Breast epithelium (tissue), 4 donors: ENCODE measurements around the gene CD300A. TPM values are rescaled to one million over a fixed set of nuclear protein-coding genes. Genes with fewer than 3 reads are reported as not detected.

Experiments
- DNase-seq, 2 donors: peaks; one replicate each; pipeline ENCODE4 v3.0.0-alpha.2; 2019; ENCODE audit warnings: low spot score in 2 of 2
- H3K27ac ChIP-seq, 2 donors: fragments of 200-600 bp; sonication (generic) in 1 of 2; one replicate each; pipeline ENCODE4 v1.5.1; 2016 to 2019; ENCODE audit warnings: mild to moderate bottlenecking in 1 of 2
- H3K27me3 ChIP-seq, 2 donors: fragments of 200-600 bp; sonication (generic) in 1 of 2; one replicate each; pipeline versions ENCODE4 v1.5.1 to v1.6.0; 2017 to 2019; ENCODE audit warnings: control low read depth in 1 of 2, mild to moderate bottlenecking in 1 of 2
- H3K36me3 ChIP-seq: fragments of 200-600 bp; one replicate; pipeline ENCODE4 v1.5.1; 2019
- H3K4me1 ChIP-seq, 2 donors: fragments of 200-600 bp; sonication (generic); one replicate each; pipeline ENCODE4 v1.5.1; 2016 to 2019; ENCODE audit warnings: control low read depth in 1 of 2
- H3K4me3 ChIP-seq, 3 donors: fragments of 200-600 bp; sonication (generic); 1 replicate in 2 of 3; 2 replicates in 1 of 3; pipeline ENCODE4 v1.5.1; 2016 to 2019; ENCODE audit warnings: mild to moderate bottlenecking in 3 of 3, moderate library complexity in 2 of 3
- H3K9me3 ChIP-seq, 2 donors: fragments of 200-600 bp; sonication (generic) in 1 of 2; one replicate each; pipeline ENCODE4 v1.5.1; 2016 to 2019; ENCODE audit warnings: control low read depth in 1 of 2
- CTCF ChIP-seq, 3 donors: fragments of 450-650 bp; IDR thresholded peaks; one replicate each; pipeline ENCODE4 v1.5.1; 2016 to 2017; ENCODE audit warnings: antibody characterized with exemption in 3 of 3, mild to moderate bottlenecking in 3 of 3, moderate library complexity in 3 of 3
- POLR2A ChIP-seq: fragments of 450-650 bp; IDR thresholded peaks from one replicate; pipeline ENCODE4 v1.6.1; 2016; ENCODE audit warnings: antibody characterized with exemption, mild to moderate bottlenecking, moderate library complexity
- POLR2AphosphoS5 ChIP-seq, 3 donors: sonication (generic); formaldehyde crosslinking; IDR thresholded peaks; one replicate each; pipeline ENCODE4 v1.6.1; 2017; ENCODE audit warnings: antibody characterized with exemption in 3 of 3
- intact Hi-C: fragments of 100-400 bp; cut with DNase I; formaldehyde crosslinking; loops from one replicate; pipeline ENCODE4 v1.15.1; 2023; ENCODE audit warnings: low total_unique reads
- total RNA-seq, 3 donors: library from RNA; depleted of rRNA; stranded (reverse); fragments of >200 nt; gene quantifications; one replicate each; pipeline ENCODE4 v1.1.0, GENCODE V29; 2016

CD300A gene
- total RNA-seq, 3 donors from 2014 or later = 6.2 to 15.7 (median 10.2) TPM

GRCh38 chr17:74465378-74466110, 890 bp upstream of the CD300A start:
- Histone ChIP-seq H3K9me3 (no peaks in the 10 kb centered on the region), H3K27ac (peak overlapping the region in 1 of 2 donors; percentile 76), H3K4me3 (no peak overlapping the region), H3K4me1 (no peaks in the 10 kb centered on the region), H3K27me3 (peaks cover 0 to 4% of the 10 kb centered on the region in 2 donors), H3K36me3 (no peaks in the 10 kb centered on the region)
- TF ChIP-seq POLR2A = no peak
- TF ChIP-seq POLR2AphosphoS5 (IDR thresholded peaks at IDR 0.05) = no peak
- no peak for TF ChIP-seq CTCF (IDR thresholded peaks at IDR 0.05)
- intact Hi-C loops = no loop called here
- DNase-seq = no peak

- Histone ChIP-seq H3K27me3 (peaks cover 0 to 4% of the 10 kb centered on the region in 2 donors), H3K4me1 (no peaks in the 10 kb centered on the region), H3K36me3 (no peaks in the 10 kb centered on the region), H3K4me3 (peak overlapping the region; percentile 24 to 37 (median 28)), H3K27ac (peak overlapping the region in 1 of 2 donors; percentile 76), H3K9me3 (no peaks in the 10 kb centered on the region)
- intact Hi-C loops = no loop called here
- TF ChIP-seq CTCF (IDR thresholded peaks at IDR 0.05) (no peak), POLR2AphosphoS5 (IDR thresholded peaks at IDR 0.05) (no peak), POLR2A (no peak)
- DNase-seq = no peak
Observed at GRCh38 chr17:74466828-74467184, 372 bp downstream of the CD300A start.

GRCh38 chr17:74467221-74467951, 952 bp downstream of the CD300A start:
- Histone ChIP-seq H3K36me3 (no peaks in the 10 kb centered on the region), H3K27me3 (peaks cover 0 to 4% of the 10 kb centered on the region in 2 donors), H3K9me3 (no peaks in the 10 kb centered on the region), H3K4me3 (peak overlapping the region; percentile 24 to 37 (median 28)), H3K4me1 (no peaks in the 10 kb centered on the region), H3K27ac (peak overlapping the region in 1 of 2 donors; percentile 76)
- intact Hi-C loops = no loop called here
- no peak for DNase-seq
- no peak for TF ChIP-seq POLR2A
- TF ChIP-seq CTCF (IDR thresholded peaks at IDR 0.05) = no peak

- Histone ChIP-seq H3K4me3 (no peak overlapping the region), H3K9me3 (peaks cover 7 to 10% of the 10 kb centered on the region in 2 donors), H3K27ac (no peak overlapping the region), H3K4me1 (no peaks in the 10 kb centered on the region), H3K27me3 (peaks cover 0 to 13% of the 10 kb centered on the region in 2 donors), H3K36me3 (no peaks in the 10 kb centered on the region)
- TF ChIP-seq CTCF (IDR thresholded peaks at IDR 0.05) (no peak), POLR2A (no peak), POLR2AphosphoS5 (IDR thresholded peaks at IDR 0.05) (no peak)
- no peak for DNase-seq
- intact Hi-C loops = no loop called here
Observed at GRCh38 chr17:74471341-74471740, 4.9 kb downstream of the CD300A start.

GRCh38 chr17:74472890-74473289, 6.5 kb downstream of the CD300A start:
- no peak for DNase-seq
- Histone ChIP-seq H3K27me3 (peaks cover 0 to 12% of the 10 kb centered on the region in 2 donors), H3K36me3 (no peaks in the 10 kb centered on the region), H3K9me3 (peaks cover 7 to 12% of the 10 kb centered on the region in 2 donors), H3K4me1 (no peaks in the 10 kb centered on the region), H3K4me3 (no peak overlapping the region), H3K27ac (no peak overlapping the region)
- intact Hi-C loops = no loop called here
- no peak for TF ChIP-seq CTCF (IDR thresholded peaks at IDR 0.05)
- no peak for TF ChIP-seq POLR2A
- TF ChIP-seq POLR2AphosphoS5 (IDR thresholded peaks at IDR 0.05) = no peak
